CD14-positive monocyte (primary cell): Measurements from ENCODE around the gene FOXF2. TPM values are rescaled to one million over a fixed set of nuclear protein-coding genes. Genes with fewer than 3 reads are reported as not detected.

ENCODE experiments used
- DNase-seq, 3 donors: peaks; one replicate each; pipeline ENCODE4 v3.0.0-alpha.2; 2011 to 2022
- H2AFZ ChIP-seq: 2 replicates; pipeline ENCODE4 v1.6.0; 2012; ENCODE audit warnings: mild to moderate bottlenecking, low read depth, low read length, inconsistent platforms; ENCODE audit not compliant: insufficient read depth, poor library complexity, severe bottlenecking
- H3K27ac ChIP-seq, 2 donors: 1 replicate in 1 of 2; 2 replicates in 1 of 2; pipeline ENCODE4 v1.5.1; 2012 to 2013; ENCODE audit warnings: low read length in 2 of 2, control low read depth in 1 of 2, inconsistent platforms in 1 of 2, low read depth in 1 of 2, mild to moderate bottlenecking in 1 of 2
- H3K27me3 ChIP-seq, 2 donors: one replicate each; pipeline versions ENCODE4 v1.6.0 to v1.6.1; 2011 to 2013; ENCODE audit warnings: low read length in 2 of 2; ENCODE audit not compliant: control insufficient read depth in 2 of 2, insufficient read depth in 2 of 2
- H3K36me3 ChIP-seq, 2 donors: replicated peaks in 1 of 2; 1 replicate in 1 of 2; 2 replicates in 1 of 2; pipeline versions ENCODE4 v1.5.1 to v1.6.1; 2012 to 2013; ENCODE audit warnings: low read length in 2 of 2, control low read depth in 1 of 2, inconsistent platforms in 1 of 2, mild to moderate bottlenecking in 1 of 2; ENCODE audit not compliant: insufficient read depth in 2 of 2, control insufficient read depth in 1 of 2
- H3K4me1 ChIP-seq, 2 donors: 1 replicate in 1 of 2; 2 replicates in 1 of 2; pipeline versions ENCODE4 v1.5.1 to v1.6.1; 2012 to 2013; ENCODE audit warnings: low read length in 2 of 2, control low read depth in 1 of 2, inconsistent platforms in 1 of 2, mild to moderate bottlenecking in 1 of 2, moderate library complexity in 1 of 2; ENCODE audit not compliant: insufficient read depth in 2 of 2, control insufficient read depth in 1 of 2
- H3K4me2 ChIP-seq: replicated peaks from 2 replicates; pipeline ENCODE3; 2012; ENCODE audit warnings: low read length, moderate library complexity, mild to moderate bottlenecking; ENCODE audit not compliant: poor library complexity, severe bottlenecking; ENCODE audit errors: extremely low read depth
- H3K4me3 ChIP-seq, 3 experiments: fragments of 200-600 bp in 1 of 3; sonication (generic) in 1 of 3; replicated peaks in 1 of 3; 1 replicate in 2 of 3; 2 replicates in 1 of 3; pipeline ENCODE4 v1.5.1; 2011 to 2013; ENCODE audit warnings: low read length in 3 of 3, mild to moderate bottlenecking in 3 of 3, control low read depth in 2 of 3, low read depth in 2 of 3, inconsistent platforms in 1 of 3, moderate library complexity in 1 of 3
- H3K79me2 ChIP-seq: 2 replicates; pipeline ENCODE4 v1.6.0; 2012; ENCODE audit warnings: mild to moderate bottlenecking, control low read depth, inconsistent platforms, low read length, moderate library complexity; ENCODE audit not compliant: insufficient read depth
- H3K9ac ChIP-seq: 2 replicates; pipeline ENCODE4 v1.6.0; 2017; ENCODE audit warnings: low read length, mild to moderate bottlenecking; ENCODE audit not compliant: insufficient read depth, poor library complexity, severe bottlenecking
- H3K9me3 ChIP-seq, 2 donors: replicated peaks in 1 of 2; 1 replicate in 1 of 2; 2 replicates in 1 of 2; pipeline versions ENCODE4 v1.5.1 to v1.6.1; 2012 to 2013; ENCODE audit warnings: low read length in 2 of 2, control low read depth in 1 of 2; ENCODE audit not compliant: control insufficient read depth in 1 of 2, insufficient read depth in 1 of 2
- H4K20me1 ChIP-seq: 2 replicates; pipeline ENCODE4 v1.6.0; 2012; ENCODE audit warnings: mild to moderate bottlenecking, low read length, control low read depth, moderate library complexity; ENCODE audit not compliant: insufficient read depth
- H3K27ac Mint-ChIP-seq, 7 donors: one replicate each; pipeline ENCODE4 v1.8.0; 2020; ENCODE audit warnings: mild to moderate bottlenecking in 7 of 7, mixed read lengths in 7 of 7, moderate library complexity in 6 of 7, inconsistent platforms in 2 of 7
- H3K27me3 Mint-ChIP-seq, 3 donors: one replicate each; pipeline ENCODE4 v1.8.0; 2021 to 2022; ENCODE audit warnings: low read depth in 3 of 3, mild to moderate bottlenecking in 3 of 3, mixed read lengths in 3 of 3, moderate library complexity in 3 of 3, inconsistent platforms in 1 of 3
- H3K36me3 Mint-ChIP-seq, 2 donors: one replicate each; pipeline ENCODE4 v1.8.0; 2020; ENCODE audit warnings: mixed read lengths in 2 of 2, inconsistent platforms in 1 of 2, mild to moderate bottlenecking in 1 of 2
- H3K4me1 Mint-ChIP-seq: one replicate; pipeline ENCODE4 v1.8.0; 2020; ENCODE audit warnings: mild to moderate bottlenecking, mixed read lengths
- H3K4me3 Mint-ChIP-seq, 2 donors: one replicate each; pipeline ENCODE4 v1.8.0; 2020; ENCODE audit warnings: mild to moderate bottlenecking in 2 of 2, mixed read lengths in 2 of 2, moderate library complexity in 1 of 2
- H3K9me3 Mint-ChIP-seq, 7 donors: one replicate each; pipeline ENCODE4 v1.8.0; 2020 to 2022; ENCODE audit warnings: mixed read lengths in 7 of 7, mild to moderate bottlenecking in 6 of 7, moderate library complexity in 6 of 7, inconsistent platforms in 2 of 7
- CTCF ChIP-seq: fragments of 200-600 bp; IDR thresholded peaks from one replicate; pipeline ENCODE4 v1.8.0; 2022; ENCODE audit warnings: antibody characterized with exemption, mild to moderate bottlenecking
- WGBS: methylation state at CpG from one replicate; pipeline ENCODE4 v1.1.5; 2013; ENCODE audit warnings: missing lambda C conversion rate; ENCODE audit not compliant: insufficient coverage; 5-methylcytosine and 5-hydroxymethylcytosine counted together
- intact Hi-C, 2 donors: fragments of 100-400 bp; cut with micrococcal nuclease; formaldehyde crosslinking; loops; one replicate each; pipeline versions ENCODE4 v1.15.0 to v1.15.1; 2023
- polyA plus RNA-seq, 3 donors: library from polyadenylated mRNA; depleted of rRNA in 1 of 3; unstranded in 2 of 3; stranded (reverse) in 1 of 3; fragments of 300-500 nt in 2 of 3; fragments of >200 nt in 1 of 3; fragmentation: Illumina TruSeq in 2 of 3; gene quantifications; 1 replicate in 2 of 3; 2 replicates in 1 of 3; pipeline ENCODE4 v1.2.3, GENCODE V29; 2012 to 2021

FOXF2 gene
- polyA plus RNA-seq, 3 donors = 0.03 TPM; not detected in 2

- WGBS = 18% methylated on average over 21 of the region's 28 CpGs
- no peaks in the 10 kb centered on the region for H3K79me2 ChIP-seq
- H3K4me1 ChIP-seq = peaks cover 0 to 6% of the 10 kb centered on the region in 2 donors
- H3K9ac ChIP-seq = no peak overlapping the region
- TF ChIP-seq CTCF = peak; percentile 95
- H3K36me3 Mint-ChIP-seq = peaks cover 2% of the 10 kb centered on the region in 2 donors
- H3K4me3 ChIP-seq = no peak overlapping the region
- H4K20me1 ChIP-seq = no peaks in the 10 kb centered on the region
- H3K36me3 ChIP-seq = no peaks in the 10 kb centered on the region
- peak overlapping the region in 1 of 2 donors; percentile 83 for H3K4me3 Mint-ChIP-seq
- intact Hi-C loops = loop anchor here (5.0 to 10.0 kb wide), 4 partner anchors 135 to 805 kb away; no protein-coding TSS in a partner anchor
- H3K27ac ChIP-seq = no peak overlapping the region
- peaks cover 0 to 11% (median 5%) of the 10 kb centered on the region in 7 donors for H3K9me3 Mint-ChIP-seq
- peak; percentile 48 to 68 (median 53) for DNase-seq
- H3K9me3 ChIP-seq = peaks cover 0 to 27% of the 10 kb centered on the region in 2 donors
- H3K27me3 ChIP-seq = peaks cover 67 to 92% of the 10 kb centered on the region in 2 donors
- H3K4me1 Mint-ChIP-seq = peaks cover 8% of the 10 kb centered on the region
- peaks cover 60 to 79% (median 69%) of the 10 kb centered on the region in 3 donors for H3K27me3 Mint-ChIP-seq
- H3K4me2 ChIP-seq = no peak overlapping the region
- H2AFZ ChIP-seq = no peak overlapping the region
- H3K27ac Mint-ChIP-seq = no peak overlapping the region
These were observed 7.8 kb downstream of the FOXF2 start for GRCh38 chr6:1396952-1397868.

GRCh38 chr6:1399085-1399780, 9.9 kb downstream of the FOXF2 start:
- Histone ChIP-seq H3K27me3 (peaks cover 47 to 72% of the 10 kb centered on the region in 2 donors), H2AFZ (no peak overlapping the region)
- intact Hi-C loops = loop anchor here (5.0 to 10.0 kb wide), 4 partner anchors 137 to 807 kb away; no protein-coding TSS in a partner anchor

More at GRCh38 chr6:1399085-1399780, 9.9 kb downstream of the FOXF2 start:
- H3K9me3 Mint-ChIP-seq = peaks cover 0 to 7% (median 0%) of the 10 kb centered on the region in 7 donors
- H3K4me3 Mint-ChIP-seq = peak overlapping the region in 1 of 2 donors; percentile 69
- no peak for DNase-seq
- peaks cover 5% of the 10 kb centered on the region for H3K4me1 Mint-ChIP-seq
- 0% methylated on average over 1 of the region's 3 CpGs for WGBS
- no peak overlapping the region for H3K27ac Mint-ChIP-seq
- Histone ChIP-seq H3K4me3 (no peak overlapping the region), H4K20me1 (no peaks in the 10 kb centered on the region), H3K4me1 (peaks cover 9 to 10% of the 10 kb centered on the region in 2 donors), H3K79me2 (no peaks in the 10 kb centered on the region), H3K27ac (no peak overlapping the region), H3K4me2 (no peak overlapping the region), H3K9me3 (peaks cover 0 to 12% of the 10 kb centered on the region in 2 donors), H3K36me3 (no peaks in the 10 kb centered on the region), H3K9ac (no peak overlapping the region)
- peaks cover 45 to 60% (median 49%) of the 10 kb centered on the region in 3 donors for H3K27me3 Mint-ChIP-seq
- no peak for TF ChIP-seq CTCF
- peaks cover 0 to 2% of the 10 kb centered on the region in 2 donors for H3K36me3 Mint-ChIP-seq
